ENCODE results near the gene ATRIP. TPM values are rescaled to one million over a fixed set of nuclear protein-coding genes. Genes with fewer than 3 reads are reported as not detected.

ATRIP gene
- polyA plus RNA-seq, 2 of the 4 experiments (the other 2 are of a cell fraction), result 6.1 to 9.4 TPM

DNA sequence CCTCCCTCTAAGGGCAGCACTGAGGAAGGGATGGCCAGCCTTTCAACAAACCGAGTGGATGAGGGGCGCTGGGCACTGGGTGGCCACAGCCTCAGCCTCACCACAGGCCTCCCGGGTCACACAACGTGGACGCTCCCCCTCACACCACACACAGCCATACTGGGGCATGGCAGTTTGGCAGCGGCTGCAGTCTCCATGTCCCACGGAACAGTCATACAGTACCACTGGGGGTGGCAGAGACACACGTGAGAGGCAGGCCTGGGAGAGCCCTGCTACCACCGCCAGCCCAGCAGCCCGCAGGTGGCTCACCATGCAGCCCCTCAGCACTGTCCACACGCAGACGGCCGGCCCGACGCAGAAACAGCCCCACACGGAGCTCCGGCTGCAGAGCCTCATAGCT, 28.4 kb upstream of the ATRIP start (continued):
- no peak for TF ChIP-seq ZFP36 (IDR thresholded peaks at IDR 0.05; ENCODE audit: borderline replicate concordance, partially characterized antibody)

- ATAC-seq (no peak), DNase-seq (ENCODE audit: low read depth in 1 of 2, low spot score in 1 of 2) (no peak), FAIRE-seq (no peak)
- CTCF ChIA-PET, result interaction anchor here (0.6 to 31.5 kb wide), 3 partner anchors 13 to 224 kb away, joined by 3 to 488 read pairs (median 4); partner anchors contain the start of gene PLXNB1
- POLR2A ChIA-PET, result no interaction called here
- H3K27ac ChIP-seq, result no peak overlapping the region
- H3K4me1 ChIP-seq, result no peaks in the 10 kb centered on the region
- TF ChIP-seq MAFK (IDR thresholded peaks at IDR 0.05; ENCODE audit: partially characterized antibody) (no peak), HOXA7 (CRISPR knock-in tag; IDR thresholded peaks at IDR 0.05) (no peak), KDM1A (IDR thresholded peaks at IDR 0.05; ENCODE audit: low read depth) (no peak)
- WGBS (ENCODE audit: missing lambda C conversion rate), result 91% methylated on average over 4 of the region's 9 CpGs
- no peaks in the 10 kb centered on the region for H3K9me3 ChIP-seq
- H3K4me2 ChIP-seq, result no peak overlapping the region
- no peak overlapping the region for H3K4me3 ChIP-seq
Measured at GRCh38 chr3:48418651-48419050, 27.9 kb upstream of the ATRIP start.

- ChIA-PET CTCF (interaction anchor here (0.6 to 31.5 kb wide), 3 partner anchors 12 to 225 kb away, joined by 3 to 488 read pairs (median 4); partner anchors contain the start of gene PLXNB1), POLR2A (no interaction called here)
- FAIRE-seq (no peak), ATAC-seq (no peak), DNase-seq (ENCODE audit: low read depth in 1 of 2, low spot score in 1 of 2) (no peak)
- Histone ChIP-seq H3K4me2 (no peak overlapping the region), H3K9me3 (no peaks in the 10 kb centered on the region), H3K4me1 (no peaks in the 10 kb centered on the region), H3K4me3 (no peak overlapping the region), H3K27ac (no peak overlapping the region)
- 100% methylated on average over 1 of the region's 9 CpGs for WGBS (ENCODE audit: missing lambda C conversion rate)
- no peak for TF ChIP-seq REST (IDR thresholded peaks at IDR 0.05)
- no peak for TF ChIP-seq RAD21 (conservative IDR thresholded peaks at IDR 0.05 in 1 of 2, IDR thresholded peaks at IDR 0.05 in 1 of 2)
- no peak for TF ChIP-seq HEYL (CRISPR knock-in tag; IDR thresholded peaks at IDR 0.05)
- TF ChIP-seq JUNB (IDR thresholded peaks at IDR 0.05), result no peak
- TF ChIP-seq, protein P1, sequence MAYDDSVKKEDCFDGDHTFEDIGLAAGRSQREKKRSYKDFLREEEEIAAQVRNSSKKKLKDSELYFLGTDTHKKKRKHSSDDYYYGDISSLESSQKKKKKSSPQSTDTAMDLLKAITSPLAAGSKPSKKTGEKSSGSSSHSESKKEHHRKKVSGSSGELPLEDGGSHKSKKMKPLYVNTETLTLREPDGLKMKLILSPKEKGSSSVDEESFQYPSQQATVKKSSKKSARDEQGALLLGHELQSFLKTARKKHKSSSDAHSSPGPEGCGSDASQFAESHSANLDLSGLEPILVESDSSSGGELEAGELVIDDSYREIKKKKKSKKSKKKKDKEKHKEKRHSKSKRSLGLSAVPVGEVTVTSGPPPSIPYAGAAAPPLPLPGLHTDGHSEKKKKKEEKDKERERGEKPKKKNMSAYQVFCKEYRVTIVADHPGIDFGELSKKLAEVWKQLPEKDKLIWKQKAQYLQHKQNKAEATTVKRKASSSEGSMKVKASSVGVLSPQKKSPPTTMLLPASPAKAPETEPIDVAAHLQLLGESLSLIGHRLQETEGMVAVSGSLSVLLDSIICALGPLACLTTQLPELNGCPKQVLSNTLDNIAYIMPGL (CRISPR knock-in tag; IDR thresholded peaks at IDR 0.05; ENCODE audit: borderline replicate concordance), result no peak
Measured at GRCh38 chr3:48419149-48419548, 27.4 kb upstream of the ATRIP start.

DNA sequence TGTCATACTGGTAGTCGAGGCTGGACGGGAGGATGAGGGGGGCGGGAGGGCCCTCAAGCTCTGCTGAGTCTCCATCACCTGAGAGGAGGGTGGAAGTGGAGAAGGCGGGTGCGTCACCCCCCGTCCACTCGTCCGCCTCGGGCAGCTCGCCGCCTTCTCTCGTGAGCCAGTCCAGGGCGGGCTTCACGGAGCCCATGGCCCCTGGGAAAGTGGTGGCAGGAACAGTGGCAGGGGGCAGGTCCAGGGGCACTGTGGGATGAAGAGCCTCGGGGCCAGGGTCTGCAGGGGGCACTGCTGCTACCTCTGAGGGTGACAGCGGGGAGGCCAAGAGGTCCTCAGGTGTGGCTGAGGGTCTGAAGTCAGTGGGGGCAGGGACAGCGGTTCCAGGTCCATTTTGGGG, 26.9 kb upstream of the ATRIP start:
- 94% methylated on average over 13 of the region's 17 CpGs for WGBS (ENCODE audit: missing lambda C conversion rate)
- no peak for DNase-seq (ENCODE audit: low read depth in 1 of 2, low spot score in 1 of 2)
- Histone ChIP-seq H3K4me1 (no peaks in the 10 kb centered on the region), H3K9me3 (no peaks in the 10 kb centered on the region), H3K27ac (no peak overlapping the region), H3K4me3 (no peak overlapping the region), H3K4me2 (no peak overlapping the region)
- TF ChIP-seq POLR2AphosphoS2 (conservative IDR thresholded peaks at IDR 0.05; ENCODE audit: low read length) (no peak), NFE2L2 (conservative IDR thresholded peaks at IDR 0.05; ENCODE audit: low read length) (no peak), JUNB (IDR thresholded peaks at IDR 0.05) (no peak), RARB (CRISPR knock-in tag; IDR thresholded peaks at IDR 0.05) (no peak)
- ChIA-PET CTCF (interaction anchor here (1.4 to 31.5 kb wide), 2 partner anchors 12 to 225 kb away, joined by 4 to 488 read pairs; partner anchors contain the start of gene PLXNB1), POLR2A (no interaction called here)
- no peak for ATAC-seq
- no peak for FAIRE-seq

All from A549 (cell line).